Panc1 (cell line): Measurements from ENCODE around the gene TERT.

Experiments used
- POLR2AphosphoS5 ChIP-seq: IDR thresholded peaks from 2 replicates; pipeline ENCODE4 v1.6.1; 2012; ENCODE audit warnings: mild to moderate bottlenecking, low read depth, low read length, moderate library complexity
- TF ChIP-seq, protein P1 (sequence below): fragments of 450-650 bp; IDR thresholded peaks from 2 replicates; pipeline ENCODE4 v1.5.1; 2017; ENCODE audit warnings: mild to moderate bottlenecking
- TF ChIP-seq, protein P2 (sequence below), 2 experiments: IDR thresholded peaks; 2 replicates each; pipeline ENCODE4 v1.6.1; 2011 to 2012; ENCODE audit warnings: low read depth in 2 of 2, control low read depth in 1 of 2, low read length in 1 of 2, mild to moderate bottlenecking in 1 of 2, moderate library complexity in 1 of 2; ENCODE audit not compliant: insufficient read depth in 1 of 2

DNA sequence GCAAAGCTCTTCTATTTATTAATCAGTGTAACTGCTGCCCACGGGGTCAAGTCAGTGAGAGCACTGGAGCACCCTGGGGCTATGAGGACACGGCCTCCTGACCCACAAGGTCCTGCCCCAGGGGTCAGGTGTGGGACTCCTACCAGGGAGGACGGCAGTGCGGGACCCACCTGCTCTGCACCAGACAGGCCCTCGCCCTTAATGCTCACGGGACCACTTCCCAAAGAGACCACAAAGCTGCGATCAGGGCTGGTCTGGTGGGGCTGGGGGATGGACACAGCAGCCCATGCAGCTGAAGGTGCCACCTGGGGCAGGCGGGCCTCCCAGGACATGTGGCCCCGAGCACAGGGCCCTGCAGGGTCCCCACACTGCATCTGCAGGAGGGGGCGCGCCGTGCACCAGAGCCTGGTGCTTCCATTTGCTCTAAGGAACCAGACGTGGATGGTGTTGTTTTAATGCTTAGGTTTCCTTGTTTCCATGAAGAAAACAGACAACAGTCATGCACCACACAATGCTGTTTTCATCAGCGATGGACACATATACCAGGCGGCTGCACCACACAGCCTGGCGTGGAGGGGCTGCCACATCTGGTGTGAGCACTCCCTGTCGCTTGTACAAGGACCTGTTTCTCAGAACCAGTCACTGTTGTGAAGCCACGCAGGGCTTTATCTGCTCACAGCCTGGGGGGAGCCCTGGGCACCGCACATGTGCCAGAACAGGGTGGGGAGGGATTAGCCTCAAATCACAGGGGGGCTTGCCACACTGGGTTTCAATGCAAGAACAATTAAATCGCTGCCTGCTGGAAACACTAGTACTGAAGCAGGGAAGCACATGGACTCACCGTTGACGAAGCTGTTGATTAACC lies 27.4 kb upstream of the TERT start:
- TF ChIP-seq, protein P1, sequence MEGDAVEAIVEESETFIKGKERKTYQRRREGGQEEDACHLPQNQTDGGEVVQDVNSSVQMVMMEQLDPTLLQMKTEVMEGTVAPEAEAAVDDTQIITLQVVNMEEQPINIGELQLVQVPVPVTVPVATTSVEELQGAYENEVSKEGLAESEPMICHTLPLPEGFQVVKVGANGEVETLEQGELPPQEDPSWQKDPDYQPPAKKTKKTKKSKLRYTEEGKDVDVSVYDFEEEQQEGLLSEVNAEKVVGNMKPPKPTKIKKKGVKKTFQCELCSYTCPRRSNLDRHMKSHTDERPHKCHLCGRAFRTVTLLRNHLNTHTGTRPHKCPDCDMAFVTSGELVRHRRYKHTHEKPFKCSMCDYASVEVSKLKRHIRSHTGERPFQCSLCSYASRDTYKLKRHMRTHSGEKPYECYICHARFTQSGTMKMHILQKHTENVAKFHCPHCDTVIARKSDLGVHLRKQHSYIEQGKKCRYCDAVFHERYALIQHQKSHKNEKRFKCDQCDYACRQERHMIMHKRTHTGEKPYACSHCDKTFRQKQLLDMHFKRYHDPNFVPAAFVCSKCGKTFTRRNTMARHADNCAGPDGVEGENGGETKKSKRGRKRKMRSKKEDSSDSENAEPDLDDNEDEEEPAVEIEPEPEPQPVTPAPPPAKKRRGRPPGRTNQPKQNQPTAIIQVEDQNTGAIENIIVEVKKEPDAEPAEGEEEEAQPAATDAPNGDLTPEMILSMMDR, result no peak
- no peak for TF ChIP-seq POLR2AphosphoS5
- TF ChIP-seq, protein P2, sequence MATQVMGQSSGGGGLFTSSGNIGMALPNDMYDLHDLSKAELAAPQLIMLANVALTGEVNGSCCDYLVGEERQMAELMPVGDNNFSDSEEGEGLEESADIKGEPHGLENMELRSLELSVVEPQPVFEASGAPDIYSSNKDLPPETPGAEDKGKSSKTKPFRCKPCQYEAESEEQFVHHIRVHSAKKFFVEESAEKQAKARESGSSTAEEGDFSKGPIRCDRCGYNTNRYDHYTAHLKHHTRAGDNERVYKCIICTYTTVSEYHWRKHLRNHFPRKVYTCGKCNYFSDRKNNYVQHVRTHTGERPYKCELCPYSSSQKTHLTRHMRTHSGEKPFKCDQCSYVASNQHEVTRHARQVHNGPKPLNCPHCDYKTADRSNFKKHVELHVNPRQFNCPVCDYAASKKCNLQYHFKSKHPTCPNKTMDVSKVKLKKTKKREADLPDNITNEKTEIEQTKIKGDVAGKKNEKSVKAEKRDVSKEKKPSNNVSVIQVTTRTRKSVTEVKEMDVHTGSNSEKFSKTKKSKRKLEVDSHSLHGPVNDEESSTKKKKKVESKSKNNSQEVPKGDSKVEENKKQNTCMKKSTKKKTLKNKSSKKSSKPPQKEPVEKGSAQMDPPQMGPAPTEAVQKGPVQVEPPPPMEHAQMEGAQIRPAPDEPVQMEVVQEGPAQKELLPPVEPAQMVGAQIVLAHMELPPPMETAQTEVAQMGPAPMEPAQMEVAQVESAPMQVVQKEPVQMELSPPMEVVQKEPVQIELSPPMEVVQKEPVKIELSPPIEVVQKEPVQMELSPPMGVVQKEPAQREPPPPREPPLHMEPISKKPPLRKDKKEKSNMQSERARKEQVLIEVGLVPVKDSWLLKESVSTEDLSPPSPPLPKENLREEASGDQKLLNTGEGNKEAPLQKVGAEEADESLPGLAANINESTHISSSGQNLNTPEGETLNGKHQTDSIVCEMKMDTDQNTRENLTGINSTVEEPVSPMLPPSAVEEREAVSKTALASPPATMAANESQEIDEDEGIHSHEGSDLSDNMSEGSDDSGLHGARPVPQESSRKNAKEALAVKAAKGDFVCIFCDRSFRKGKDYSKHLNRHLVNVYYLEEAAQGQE (IDR thresholded peaks at IDR 0.05; ENCODE audit: insufficient read depth in 1 of 2, low read depth in 2 of 2, low read length in 1 of 2), result no peak
